ENCODE results near the gene BNIP3. TPM values are rescaled to one million over a fixed set of nuclear protein-coding genes. Genes with fewer than 3 reads are reported as not detected.
"Not testable (repeated sequence)": the region's sequence is repeated elsewhere in the genome, so short reads cannot be mapped to it uniquely, and the experiment has no call there.

Gene BNIP3
- total RNA-seq, 1 experiment from 2014 or later = 53.5 TPM

DNA sequence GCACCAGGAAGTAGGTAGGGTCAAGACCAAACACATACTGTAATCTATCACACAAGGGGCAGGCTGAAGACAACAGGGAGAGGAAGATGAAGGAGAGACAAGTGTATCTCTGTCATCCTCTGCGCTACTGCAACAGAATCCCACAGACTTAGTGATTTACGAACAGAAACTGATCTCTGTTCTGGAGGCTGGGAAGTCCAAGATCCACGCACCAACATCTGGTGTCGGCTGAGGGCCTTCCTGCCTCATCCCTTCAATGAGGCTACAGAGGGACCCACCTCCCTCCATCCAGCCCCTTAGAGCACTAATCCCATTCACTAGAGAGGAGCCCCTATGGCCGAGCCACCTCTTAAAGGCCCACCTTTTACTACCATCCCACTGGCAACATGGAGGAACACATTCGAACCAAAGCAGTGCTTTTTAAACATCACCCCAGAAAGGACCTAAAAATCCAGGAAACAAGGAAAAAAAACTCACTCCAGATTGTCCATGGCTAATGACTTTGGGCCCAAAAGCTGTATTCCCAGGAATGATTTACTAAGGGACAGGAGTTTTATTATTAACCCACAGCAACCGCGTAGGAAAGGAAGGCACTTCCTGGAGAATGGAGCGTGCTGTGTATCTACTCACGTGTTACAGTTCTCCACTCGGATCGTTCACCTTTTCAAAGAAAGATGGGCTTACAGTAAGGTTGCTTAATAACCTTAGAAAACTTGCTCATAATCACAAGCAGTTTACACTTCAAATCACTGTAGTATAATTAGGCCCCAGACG is 4.2 kb downstream of the BNIP3 start:
- no peak for DNase-seq (ENCODE audit: low read depth)

DNA sequence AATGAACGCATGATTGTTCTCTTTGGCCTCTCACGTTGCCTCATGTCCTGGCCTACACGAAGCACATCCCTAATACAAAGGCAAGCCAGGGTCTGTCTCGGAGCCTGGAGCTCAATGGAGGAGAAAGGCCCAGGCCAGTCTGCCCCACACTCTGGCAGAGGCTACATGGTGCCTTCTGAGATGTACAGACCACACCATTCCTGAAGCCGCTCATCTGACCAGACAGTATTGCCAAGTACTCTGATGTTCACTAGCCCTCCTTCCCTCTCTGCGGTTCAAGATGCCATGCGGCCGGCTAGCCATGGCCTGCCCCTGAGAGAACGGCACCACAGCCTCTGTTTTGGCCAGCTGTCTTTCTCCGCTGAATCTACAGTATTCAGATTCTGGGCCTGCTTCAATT is 5.9 kb downstream of the BNIP3 start:
- DNase-seq (ENCODE audit: low read depth) = no peak

- DNase-seq (ENCODE audit: low read depth) = no peak
These were observed 6.7 kb downstream of the BNIP3 start for GRCh38 chr10:131975003-131975402.

- no peak for DNase-seq (ENCODE audit: low read depth)
These were observed 7.5 kb downstream of the BNIP3 start for GRCh38 chr10:131974034-131974817.

GRCh38 chr10:131973160-131973951 is 8.4 kb downstream of the BNIP3 start:
- no peak for DNase-seq (ENCODE audit: low read depth)

DNA sequence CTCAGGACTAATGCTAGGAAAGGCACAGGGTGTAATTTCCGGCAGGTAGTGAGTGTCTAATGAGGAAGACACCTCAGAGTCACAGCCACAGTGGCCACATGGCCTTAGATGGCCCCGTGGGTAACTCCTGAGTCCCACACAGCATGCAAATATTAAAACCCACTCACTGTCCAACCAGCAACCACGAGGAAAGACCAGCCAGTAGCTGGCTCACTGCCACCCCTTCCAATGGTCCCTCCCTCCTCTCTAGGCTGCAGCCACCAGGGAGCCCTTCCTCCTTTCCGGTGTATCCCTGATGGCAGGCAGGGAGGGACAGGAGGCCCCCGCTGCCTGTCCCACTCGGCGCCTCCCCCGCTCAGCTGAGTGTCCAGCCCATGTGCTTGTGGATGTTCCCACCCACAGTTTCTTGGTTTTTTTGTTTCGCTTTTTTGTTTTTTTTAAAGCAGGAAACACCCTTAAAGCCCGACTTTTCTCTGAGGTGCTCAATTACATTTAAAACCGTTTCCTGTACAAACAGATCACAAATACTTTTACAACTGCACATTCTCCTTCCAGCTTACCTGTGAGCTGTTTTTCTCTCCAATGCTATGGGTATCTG is 9.2 kb downstream of the BNIP3 start:
- no peak for DNase-seq (ENCODE audit: low read depth)

GRCh38 chr10:131971591-131971990 is 10.1 kb downstream of the BNIP3 start:
- DNase-seq (ENCODE audit: low read depth) = no peak

GRCh38 chr10:131970946-131971345 is 10.8 kb downstream of the BNIP3 start:
- no peak for DNase-seq (ENCODE audit: low read depth)

DNA sequence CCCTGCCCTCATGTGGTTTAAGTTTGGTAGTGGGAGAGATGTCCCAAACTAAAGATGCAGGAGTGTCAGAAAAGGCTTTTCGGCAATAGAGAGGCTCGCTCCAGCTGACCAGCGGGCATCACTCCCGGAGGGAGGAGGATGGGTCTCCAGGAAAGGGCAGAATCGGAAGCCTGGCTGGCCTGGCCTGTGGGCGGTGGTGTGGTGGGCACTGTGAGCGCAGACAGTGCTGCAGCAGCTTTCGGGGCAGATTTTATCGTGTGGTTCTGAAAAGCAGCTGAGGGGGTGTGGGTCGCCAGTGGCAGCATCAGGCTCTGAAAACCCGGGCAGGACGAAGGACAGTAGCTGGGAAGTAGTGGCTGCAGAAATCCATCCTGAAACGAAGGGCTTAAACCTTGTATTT is 12.8 kb downstream of the BNIP3 start:
- DNase-seq (ENCODE audit: low read depth) = no peak

DNA sequence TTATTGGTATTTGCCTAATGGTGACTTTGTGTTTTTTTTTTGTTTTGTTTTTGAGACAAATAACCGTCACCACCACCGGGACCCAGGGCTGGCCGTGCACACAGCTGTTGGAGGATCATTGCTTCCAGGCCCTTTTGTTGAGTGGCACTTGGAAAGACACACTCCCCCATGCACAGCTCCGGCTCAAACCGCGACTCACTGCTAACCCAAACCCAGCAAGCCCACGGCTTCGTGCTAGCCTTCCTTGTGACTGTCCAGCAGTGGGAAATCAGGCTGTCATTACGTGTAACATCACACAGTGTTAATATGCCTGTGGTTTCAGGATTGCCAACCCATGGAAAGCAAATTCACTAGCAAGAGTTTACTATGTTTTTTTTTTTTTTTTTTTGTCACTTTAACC is 17.4 kb downstream of the BNIP3 start:
- no peak for DNase-seq (ENCODE audit: low read depth)

GRCh38 chr10:131963811-131964210 is 17.9 kb downstream of the BNIP3 start:
- DNase-seq (ENCODE audit: low read depth) = no peak

DNA sequence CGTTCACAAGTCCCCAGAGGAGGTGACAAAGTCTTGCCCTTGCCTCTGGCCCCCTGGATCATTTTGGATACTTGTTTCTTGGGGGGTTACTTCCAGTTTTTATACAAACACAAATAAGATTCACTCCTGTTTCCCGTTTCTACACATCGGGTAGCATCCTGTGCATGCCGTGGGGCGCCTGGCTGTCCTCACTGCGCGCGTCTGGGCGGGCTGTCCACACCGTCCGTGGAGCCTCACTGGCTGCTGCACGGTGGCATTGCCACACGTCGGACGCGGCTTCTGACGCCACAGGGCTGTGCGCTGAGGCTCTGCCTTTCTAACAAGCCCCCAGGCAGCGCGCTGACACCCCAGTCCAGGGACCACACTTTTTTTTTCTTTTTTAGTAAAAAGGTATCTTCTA is 18.4 kb downstream of the BNIP3 start:
- DNase-seq (ENCODE audit: low read depth) = no peak

DNA sequence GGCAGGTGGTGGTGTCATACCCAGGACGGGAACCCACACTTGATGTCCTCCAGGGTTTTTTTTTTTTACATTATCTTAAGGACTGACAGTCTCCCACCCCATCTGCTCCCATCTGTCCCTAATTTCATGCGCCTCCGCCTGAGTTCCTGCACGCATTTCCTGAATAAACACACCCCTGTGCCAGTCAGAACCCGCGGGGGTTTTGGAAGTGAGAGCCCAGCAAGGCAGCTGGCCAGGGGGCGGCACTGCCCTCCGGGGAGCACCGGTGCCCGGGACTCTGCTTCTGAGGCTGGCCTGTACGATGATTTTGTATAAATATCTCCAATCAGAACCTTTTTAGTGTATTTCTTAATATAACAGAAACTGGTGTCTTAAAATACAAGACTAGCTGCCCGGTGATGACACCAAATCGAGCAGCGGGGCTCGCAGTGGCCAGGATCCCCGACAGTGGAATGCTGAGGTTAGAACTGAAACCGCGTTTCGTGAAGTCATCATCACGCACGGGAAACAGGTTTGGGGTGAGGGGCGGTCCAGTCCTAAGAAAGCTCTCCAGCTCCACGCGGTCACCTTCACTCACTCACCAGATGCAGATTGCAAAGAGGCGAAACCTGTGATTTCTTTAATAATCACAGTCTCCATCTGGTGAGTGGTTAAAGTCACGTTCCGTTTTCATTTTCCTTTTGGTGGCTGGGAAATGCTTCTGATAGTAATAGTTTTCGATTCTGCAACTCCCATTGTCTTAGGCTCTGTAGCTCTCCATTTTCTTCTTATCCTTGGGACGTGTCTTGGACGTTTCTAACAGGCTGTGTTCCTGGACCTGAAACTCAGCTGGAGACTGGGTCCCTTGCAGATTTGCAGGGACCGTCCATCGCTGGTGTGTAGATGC is 19.7 kb downstream of the BNIP3 start:
- peak; percentile 39 for DNase-seq (ENCODE audit: low read depth)

GRCh38 chr10:131961047-131961776 is 20.5 kb downstream of the BNIP3 start:
- DNase-seq (ENCODE audit: low read depth) = no peak

- DNase-seq (ENCODE audit: low read depth) = no peak
These were observed 21.1 kb downstream of the BNIP3 start for GRCh38 chr10:131960631-131961046.

- no peak for DNase-seq (ENCODE audit: low read depth)
These were observed 21.9 kb downstream of the BNIP3 start for GRCh38 chr10:131959841-131960240.

GRCh38 chr10:131955591-131956340 is 26.0 kb downstream of the BNIP3 start:
- DNase-seq (ENCODE audit: low read depth) = no peak

DNA sequence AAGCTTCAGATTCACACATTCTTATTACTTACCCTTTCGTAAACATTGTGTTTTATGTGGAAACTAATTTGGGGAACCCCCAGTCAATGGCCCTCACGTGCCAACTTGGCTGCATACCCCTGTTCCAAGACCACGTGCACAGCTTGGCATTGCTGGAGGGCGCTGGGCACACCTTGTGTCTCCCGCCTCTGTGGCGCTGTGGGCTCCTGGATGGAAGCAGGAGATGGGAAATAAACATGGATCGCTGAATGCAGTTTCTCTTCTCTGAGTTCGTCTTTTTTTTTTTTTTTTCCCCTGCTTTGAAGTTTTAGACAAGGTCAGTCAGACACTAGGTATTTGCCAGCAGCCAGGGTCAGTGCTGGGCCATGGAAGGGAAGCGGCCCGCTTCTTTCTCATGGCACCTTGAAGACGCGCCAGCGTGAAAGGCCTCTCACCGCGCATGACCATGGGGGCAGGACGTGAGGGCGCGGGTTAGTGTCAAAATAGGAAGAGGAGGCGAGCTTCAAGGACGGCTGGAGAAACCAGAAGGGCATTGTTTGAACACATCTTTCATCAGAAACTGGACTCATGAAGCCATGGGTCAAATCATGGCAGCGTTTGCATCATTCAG is 27.3 kb downstream of the BNIP3 start:
- no peak for DNase-seq (ENCODE audit: low read depth)

GRCh38 chr10:131949908-131950307 is 31.8 kb downstream of the BNIP3 start:
- DNase-seq (ENCODE audit: low read depth) = not testable (repeated sequence)
